Activated T-helper 1 cell treated with anti-CD3 and anti-CD28 coated beads, Interleukin-12 subunit alpha, Interleukin-12 subunit beta, Interleukin-2, Interleukin-4 antibody, amounts not matched to agents 30 ng/mL and 10 ng/mL and 1 ng/mL, durations not matched to agents 14 hours and 24 hours and 36 hours (primary cell): ENCODE results near the gene LINC01488. TPM values are rescaled to one million over a fixed set of nuclear protein-coding genes. Genes with fewer than 3 reads are reported as not detected.

ENCODE experiments used
- DNase-seq: peaks from one replicate; pipeline ENCODE4 v3.0.0; 2021; ENCODE audit warnings: low spot score
- H3K27ac Mint-ChIP-seq: one replicate; pipeline ENCODE4 v1.8.0; 2021; ENCODE audit warnings: mild to moderate bottlenecking, mixed read lengths
- H3K27me3 Mint-ChIP-seq: one replicate; pipeline ENCODE4 v1.8.0; 2022; ENCODE audit warnings: mild to moderate bottlenecking, moderate library complexity, mixed read lengths; ENCODE audit not compliant: insufficient read depth
- H3K36me3 Mint-ChIP-seq: one replicate; pipeline ENCODE4 v1.8.0; 2021; ENCODE audit warnings: low read depth, mixed read lengths
- H3K4me1 Mint-ChIP-seq: one replicate; pipeline ENCODE4 v1.8.0; 2021; ENCODE audit warnings: low read depth, mixed read lengths
- H3K4me3 Mint-ChIP-seq: one replicate; pipeline ENCODE4 v1.8.0; 2021; ENCODE audit warnings: mild to moderate bottlenecking, moderate library complexity, mixed read lengths
- H3K9me3 Mint-ChIP-seq: one replicate; pipeline ENCODE4 v1.8.0; 2021; ENCODE audit warnings: mixed read lengths
- intact Hi-C: fragments of 100-400 bp; cut with micrococcal nuclease; formaldehyde crosslinking; loops from one replicate; pipeline ENCODE4 v1.15.1; 2024
- total RNA-seq: library from RNA; stranded (reverse); gene quantifications from 2 replicates; pipeline ENCODE4 v1.2.3, GENCODE V29; 2022

Gene LINC01488
- total RNA-seq, 1 donor from 2014 or later: not detected

- intact Hi-C loops: no loop called here
- no peak overlapping the region for H3K4me3 Mint-ChIP-seq
- no peak overlapping the region for H3K27ac Mint-ChIP-seq
- H3K4me1 Mint-ChIP-seq: no peaks in the 10 kb centered on the region
- H3K27me3 Mint-ChIP-seq: peaks cover 7% of the 10 kb centered on the region
- no peak for DNase-seq
- H3K36me3 Mint-ChIP-seq: no peaks in the 10 kb centered on the region
- no peaks in the 10 kb centered on the region for H3K9me3 Mint-ChIP-seq
Measured at GRCh38 chr11:69450064-69450856, 31.2 kb upstream of the LINC01488 start.

GRCh38 chr11:69450857-69451220 is 30.6 kb upstream of the LINC01488 start:
- Mint-ChIP-seq H3K27ac (no peak overlapping the region), H3K4me1 (no peaks in the 10 kb centered on the region), H3K9me3 (no peaks in the 10 kb centered on the region)

GRCh38 chr11:69451289-69451688 is 30.2 kb upstream of the LINC01488 start:
- Mint-ChIP-seq H3K36me3 (no peaks in the 10 kb centered on the region), H3K9me3 (no peaks in the 10 kb centered on the region), H3K27me3 (peaks cover 6% of the 10 kb centered on the region), H3K4me3 (no peak overlapping the region), H3K4me1 (no peaks in the 10 kb centered on the region), H3K27ac (no peak overlapping the region)
- intact Hi-C loops: no loop called here
- no peak for DNase-seq

More at GRCh38 chr11:69450857-69451220, 30.6 kb upstream of the LINC01488 start:
- no peak for DNase-seq
- Mint-ChIP-seq H3K4me3 (no peak overlapping the region), H3K36me3 (no peaks in the 10 kb centered on the region), H3K27me3 (peaks cover 8% of the 10 kb centered on the region)
- intact Hi-C loops: no loop called here

- intact Hi-C loops: no loop called here
- Mint-ChIP-seq H3K4me1 (no peaks in the 10 kb centered on the region), H3K36me3 (no peaks in the 10 kb centered on the region), H3K4me3 (no peak overlapping the region), H3K27ac (no peak overlapping the region), H3K9me3 (peaks cover 1% of the 10 kb centered on the region), H3K27me3 (peaks cover 5% of the 10 kb centered on the region)
- no peak for DNase-seq
Measured at GRCh38 chr11:69452206-69452987, 29.1 kb upstream of the LINC01488 start.

GRCh38 chr11:69453151-69453550 is 28.3 kb upstream of the LINC01488 start:
- Mint-ChIP-seq H3K36me3 (no peaks in the 10 kb centered on the region), H3K4me3 (no peak overlapping the region), H3K27ac (no peak overlapping the region), H3K4me1 (no peaks in the 10 kb centered on the region), H3K27me3 (peaks cover 4% of the 10 kb centered on the region), H3K9me3 (peaks cover 8% of the 10 kb centered on the region)
- no peak for DNase-seq
- intact Hi-C loops: no loop called here

GRCh38 chr11:69454018-69454417 is 27.4 kb upstream of the LINC01488 start:
- H3K36me3 Mint-ChIP-seq: no peaks in the 10 kb centered on the region
- peaks cover 8% of the 10 kb centered on the region for H3K9me3 Mint-ChIP-seq
- no peak overlapping the region for H3K27ac Mint-ChIP-seq
- peaks cover 4% of the 10 kb centered on the region for H3K27me3 Mint-ChIP-seq
- DNase-seq: no peak
- intact Hi-C loops: no loop called here
- H3K4me3 Mint-ChIP-seq: no peak overlapping the region
- no peaks in the 10 kb centered on the region for H3K4me1 Mint-ChIP-seq

GRCh38 chr11:69455969-69456368 is 25.5 kb upstream of the LINC01488 start:
- no peak overlapping the region for H3K27ac Mint-ChIP-seq
- H3K9me3 Mint-ChIP-seq: peaks cover 15% of the 10 kb centered on the region
- intact Hi-C loops: no loop called here
- no peaks in the 10 kb centered on the region for H3K36me3 Mint-ChIP-seq
- H3K27me3 Mint-ChIP-seq: peaks cover 5% of the 10 kb centered on the region
- H3K4me1 Mint-ChIP-seq: no peaks in the 10 kb centered on the region
- DNase-seq: no peak
- no peak overlapping the region for H3K4me3 Mint-ChIP-seq

- no peak overlapping the region for H3K27ac Mint-ChIP-seq
- H3K4me3 Mint-ChIP-seq: no peak overlapping the region
- peaks cover 19% of the 10 kb centered on the region for H3K9me3 Mint-ChIP-seq
- intact Hi-C loops: no loop called here
- H3K4me1 Mint-ChIP-seq: no peaks in the 10 kb centered on the region
- H3K36me3 Mint-ChIP-seq: no peaks in the 10 kb centered on the region
- peaks cover 6% of the 10 kb centered on the region for H3K27me3 Mint-ChIP-seq
- no peak for DNase-seq
Measured at GRCh38 chr11:69456712-69457111, 24.8 kb upstream of the LINC01488 start.

- intact Hi-C loops: no loop called here
- no peaks in the 10 kb centered on the region for H3K4me1 Mint-ChIP-seq
- H3K27me3 Mint-ChIP-seq: peaks cover 7% of the 10 kb centered on the region
Measured at GRCh38 chr11:69459848-69460539, 21.5 kb upstream of the LINC01488 start.

GRCh38 chr11:69460540-69461257 is 20.8 kb upstream of the LINC01488 start:
- Mint-ChIP-seq H3K9me3 (peaks cover 19% of the 10 kb centered on the region), H3K27me3 (peaks cover 5% of the 10 kb centered on the region), H3K4me3 (no peak overlapping the region), H3K36me3 (no peaks in the 10 kb centered on the region), H3K4me1 (no peaks in the 10 kb centered on the region), H3K27ac (no peak overlapping the region)
- intact Hi-C loops: no loop called here
- no peak for DNase-seq

More at GRCh38 chr11:69459848-69460539, 21.5 kb upstream of the LINC01488 start:
- DNase-seq: no peak
- Mint-ChIP-seq H3K36me3 (no peaks in the 10 kb centered on the region), H3K27ac (no peak overlapping the region), H3K4me3 (no peak overlapping the region), H3K9me3 (peaks cover 19% of the 10 kb centered on the region)

GRCh38 chr11:69461272-69461962 is 20.0 kb upstream of the LINC01488 start:
- H3K36me3 Mint-ChIP-seq: no peaks in the 10 kb centered on the region
- no peaks in the 10 kb centered on the region for H3K4me1 Mint-ChIP-seq
- intact Hi-C loops: no loop called here
- H3K27ac Mint-ChIP-seq: no peak overlapping the region
- no peak overlapping the region for H3K4me3 Mint-ChIP-seq
- peaks cover 5% of the 10 kb centered on the region for H3K27me3 Mint-ChIP-seq
- no peak for DNase-seq
- H3K9me3 Mint-ChIP-seq: peaks cover 19% of the 10 kb centered on the region
